IPS-11a (cell line): ENCODE measurements around the gene KCNMA1.
"Not testable (repeated sequence)": the region's sequence is repeated elsewhere in the genome, so short reads cannot be mapped to it uniquely, and the experiment has no call there.

Source experiments
- H3K4me3 ChIP-seq: one replicate; pipeline ENCODE4 v1.5.1; 2013; ENCODE audit warnings: low read depth, low read length, control low read depth

Gene KCNMA1

GRCh38 chr10:77357185-77357584 lies 280.4 kb downstream of the KCNMA1 start:
- H3K4me3 ChIP-seq, result no peak overlapping the region

GRCh38 chr10:77355844-77356243 lies 281.8 kb downstream of the KCNMA1 start:
- no peak overlapping the region for H3K4me3 ChIP-seq

- H3K4me3 ChIP-seq, result no peak overlapping the region
Observed at GRCh38 chr10:77351386-77351785, 286.2 kb downstream of the KCNMA1 start.

- no peak overlapping the region for H3K4me3 ChIP-seq
Observed at GRCh38 chr10:77350711-77351119, 286.9 kb downstream of the KCNMA1 start.

GRCh38 chr10:77350134-77350533 lies 287.5 kb downstream of the KCNMA1 start:
- H3K4me3 ChIP-seq, result no peak overlapping the region

GRCh38 chr10:77349226-77349625 lies 288.4 kb downstream of the KCNMA1 start:
- no peak overlapping the region for H3K4me3 ChIP-seq

GRCh38 chr10:77348751-77349150 lies 288.9 kb downstream of the KCNMA1 start:
- H3K4me3 ChIP-seq, result no peak overlapping the region

- H3K4me3 ChIP-seq, result no peak overlapping the region
Observed at GRCh38 chr10:77348082-77348481, 289.5 kb downstream of the KCNMA1 start.

GRCh38 chr10:77347052-77347451 lies 290.6 kb downstream of the KCNMA1 start:
- no peak overlapping the region for H3K4me3 ChIP-seq

- H3K4me3 ChIP-seq, result no peak overlapping the region
Observed at GRCh38 chr10:77341055-77341454, 296.6 kb downstream of the KCNMA1 start.

- H3K4me3 ChIP-seq, result not testable (repeated sequence)
Observed at GRCh38 chr10:77339872-77340271, 297.7 kb downstream of the KCNMA1 start.

GRCh38 chr10:77339166-77339565 lies 298.4 kb downstream of the KCNMA1 start:
- H3K4me3 ChIP-seq, result no peak overlapping the region

- H3K4me3 ChIP-seq, result no peak overlapping the region
Observed at GRCh38 chr10:77338143-77338542, 299.5 kb downstream of the KCNMA1 start.

GRCh38 chr10:77334501-77334900 lies 303.1 kb downstream of the KCNMA1 start:
- no peak overlapping the region for H3K4me3 ChIP-seq

GRCh38 chr10:77333610-77334340 lies 303.8 kb downstream of the KCNMA1 start:
- no peak overlapping the region for H3K4me3 ChIP-seq

- no peak overlapping the region for H3K4me3 ChIP-seq
Observed at GRCh38 chr10:77332256-77332655, 305.4 kb downstream of the KCNMA1 start.

- no peak overlapping the region for H3K4me3 ChIP-seq
Observed at GRCh38 chr10:77328272-77328816, 309.3 kb downstream of the KCNMA1 start.

- no peak overlapping the region for H3K4me3 ChIP-seq
Observed at GRCh38 chr10:77325233-77325537, 312.4 kb downstream of the KCNMA1 start.

- H3K4me3 ChIP-seq, result no peak overlapping the region
Observed at GRCh38 chr10:77321838-77322237, 315.8 kb downstream of the KCNMA1 start.

- H3K4me3 ChIP-seq, result no peak overlapping the region
Observed at GRCh38 chr10:77320971-77321471, 316.6 kb downstream of the KCNMA1 start.

GRCh38 chr10:77319557-77319956 lies 318.1 kb downstream of the KCNMA1 start:
- no peak overlapping the region for H3K4me3 ChIP-seq

GRCh38 chr10:77318739-77319138 lies 318.9 kb downstream of the KCNMA1 start:
- no peak overlapping the region for H3K4me3 ChIP-seq

GRCh38 chr10:77317221-77317620 lies 320.4 kb downstream of the KCNMA1 start:
- no peak overlapping the region for H3K4me3 ChIP-seq
